Spleen (tissue), 7 donors: ENCODE measurements around the gene SLC25A24.

ENCODE experiments used
- CTCF ChIP-seq, 11 experiments: fragments of 200-600 bp in 7 of 11; fragments of 450-650 bp in 4 of 11; sonication (generic) in 4 of 11; IDR thresholded peaks in 8 of 11; conservative IDR thresholded peaks in 3 of 11; 1 replicate in 7 of 11; 2 replicates in 4 of 11; pipeline versions ENCODE4 v1.4.0 to v1.8.0; 2016 to 2021; ENCODE audit warnings: antibody characterized with exemption in 11 of 11, inconsistent platforms in 4 of 11, mild to moderate bottlenecking in 1 of 11
- POLR2A ChIP-seq, 3 donors: fragments of 450-650 bp; IDR thresholded peaks; one replicate each; pipeline ENCODE4 v1.5.1; 2017; ENCODE audit warnings: antibody characterized with exemption in 3 of 3, mild to moderate bottlenecking in 1 of 3
- POLR2AphosphoS5 ChIP-seq, 3 donors: sonication (generic); formaldehyde crosslinking; IDR thresholded peaks; one replicate each; pipeline ENCODE4 v1.5.1; 2017; ENCODE audit warnings: antibody characterized with exemption in 3 of 3
- donor health status: DM: no; HTN: no; CAD: no; lungs with moderate emphysema.
- donor health status: DM: no; HTN: no; CAD: no.
- donor health status: DM: no; HTN: no; CAD: no.

GRCh38 chr1:108142258-108142657 is 57.9 kb downstream of the SLC25A24 start:
- TF ChIP-seq CTCF (IDR thresholded peaks at IDR 0.05 in 8 of 11, conservative IDR thresholded peaks at IDR 0.05 in 3 of 11) (no peak), POLR2A (IDR thresholded peaks at IDR 0.05) (no peak), POLR2AphosphoS5 (IDR thresholded peaks at IDR 0.05) (no peak)
